Astrocyte of the cerebellum (primary cell): ENCODE results near the gene SEMA3F.

Experiments used
- DNase-seq: peaks from one replicate; pipeline ENCODE4 v3.0.0-alpha.2; 2011; ENCODE audit warnings: low read depth
- H3K4me3 ChIP-seq: 2 replicates; pipeline ENCODE4 v1.5.1; 2011; ENCODE audit warnings: mild to moderate bottlenecking, low read depth, low read length, moderate library complexity
- in situ Hi-C: cut with HindIII; loops from 2 replicates; pipeline ENCODE4 v1.10.0; 2017; ENCODE audit warnings: low sequenced_read_pairs
- TF ChIP-seq, protein P1 (sequence below): IDR thresholded peaks from 2 replicates; pipeline ENCODE4 v1.5.1; 2012; ENCODE audit warnings: low read length, low read depth, moderate library complexity, mild to moderate bottlenecking; ENCODE audit errors: missing control alignments

Gene SEMA3F

DNA sequence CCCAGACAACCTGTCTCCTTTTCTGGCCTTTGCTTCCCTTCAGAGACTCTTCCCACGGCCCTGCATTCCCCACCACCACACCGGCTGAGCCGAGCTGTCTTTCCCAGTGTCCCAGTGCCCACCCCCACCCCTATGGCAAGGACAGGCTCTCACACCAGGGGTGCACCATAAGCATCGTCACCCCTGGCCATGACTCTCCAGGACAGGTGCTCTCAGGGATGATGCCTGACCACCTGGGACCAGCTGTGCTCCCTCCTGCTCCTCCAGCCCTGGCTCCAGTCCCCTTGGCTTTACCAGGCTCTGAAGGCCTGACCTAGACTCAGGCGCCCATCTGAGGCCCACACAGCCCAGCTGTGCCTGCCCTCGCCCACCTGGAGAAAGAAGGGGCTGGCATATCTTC lies 17.6 kb upstream of the SEMA3F start:
- in situ Hi-C loops = no loop called here
- H3K4me3 ChIP-seq = no peak overlapping the region

DNA sequence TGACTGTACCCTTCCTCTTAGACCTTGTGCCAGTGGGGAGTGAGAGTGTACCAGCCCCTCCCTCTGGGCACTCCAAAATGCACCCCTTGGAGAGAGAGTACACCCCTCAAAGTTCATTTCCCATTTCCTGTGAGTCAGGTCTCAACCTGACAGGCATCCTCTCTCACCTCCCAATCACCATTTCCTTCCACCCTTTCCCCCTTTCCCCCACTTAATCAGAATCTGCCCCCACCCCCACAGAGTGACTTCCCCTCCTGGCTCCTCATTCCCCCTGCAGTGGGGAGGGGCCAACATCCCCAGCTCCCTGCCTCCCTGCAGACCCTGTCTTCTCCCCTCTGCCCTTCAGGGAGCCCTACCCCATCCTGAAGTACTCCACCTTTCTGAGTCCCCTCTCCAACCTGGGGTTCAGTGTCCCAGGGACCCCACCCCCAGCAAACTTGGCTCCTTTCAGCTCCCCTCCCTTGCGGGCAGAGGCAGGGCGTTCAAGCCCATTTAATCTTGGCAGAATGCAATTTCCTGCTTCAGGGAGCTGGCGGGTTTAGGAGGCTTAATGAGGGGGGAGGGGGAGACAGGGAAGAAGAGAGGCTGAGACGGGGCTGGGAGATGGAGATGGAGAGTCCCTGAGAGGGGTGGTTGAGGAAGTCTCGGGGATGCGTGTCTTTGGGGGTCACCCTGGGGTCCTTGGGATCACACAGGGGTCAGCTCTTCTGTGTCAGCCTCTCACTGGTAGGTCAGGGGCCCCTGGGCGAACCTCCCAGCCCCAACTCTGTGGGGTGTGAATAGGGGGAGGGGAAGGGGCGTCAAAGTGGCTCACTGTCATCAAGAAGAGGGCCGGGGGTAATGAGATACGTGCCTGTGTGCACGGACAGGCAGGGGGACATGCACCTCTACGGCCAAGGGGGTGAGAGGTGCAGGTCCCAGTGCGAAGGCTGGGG lies 16.6 kb upstream of the SEMA3F start:
- TF ChIP-seq, protein P1, sequence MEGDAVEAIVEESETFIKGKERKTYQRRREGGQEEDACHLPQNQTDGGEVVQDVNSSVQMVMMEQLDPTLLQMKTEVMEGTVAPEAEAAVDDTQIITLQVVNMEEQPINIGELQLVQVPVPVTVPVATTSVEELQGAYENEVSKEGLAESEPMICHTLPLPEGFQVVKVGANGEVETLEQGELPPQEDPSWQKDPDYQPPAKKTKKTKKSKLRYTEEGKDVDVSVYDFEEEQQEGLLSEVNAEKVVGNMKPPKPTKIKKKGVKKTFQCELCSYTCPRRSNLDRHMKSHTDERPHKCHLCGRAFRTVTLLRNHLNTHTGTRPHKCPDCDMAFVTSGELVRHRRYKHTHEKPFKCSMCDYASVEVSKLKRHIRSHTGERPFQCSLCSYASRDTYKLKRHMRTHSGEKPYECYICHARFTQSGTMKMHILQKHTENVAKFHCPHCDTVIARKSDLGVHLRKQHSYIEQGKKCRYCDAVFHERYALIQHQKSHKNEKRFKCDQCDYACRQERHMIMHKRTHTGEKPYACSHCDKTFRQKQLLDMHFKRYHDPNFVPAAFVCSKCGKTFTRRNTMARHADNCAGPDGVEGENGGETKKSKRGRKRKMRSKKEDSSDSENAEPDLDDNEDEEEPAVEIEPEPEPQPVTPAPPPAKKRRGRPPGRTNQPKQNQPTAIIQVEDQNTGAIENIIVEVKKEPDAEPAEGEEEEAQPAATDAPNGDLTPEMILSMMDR = no peak
- in situ Hi-C loops = no loop called here
- H3K4me3 ChIP-seq = no peak overlapping the region
- no peak for DNase-seq

More for the DNA sequence above, 17.6 kb upstream of the SEMA3F start:
- TF ChIP-seq, protein P1 = no peak
- DNase-seq = no peak

DNA sequence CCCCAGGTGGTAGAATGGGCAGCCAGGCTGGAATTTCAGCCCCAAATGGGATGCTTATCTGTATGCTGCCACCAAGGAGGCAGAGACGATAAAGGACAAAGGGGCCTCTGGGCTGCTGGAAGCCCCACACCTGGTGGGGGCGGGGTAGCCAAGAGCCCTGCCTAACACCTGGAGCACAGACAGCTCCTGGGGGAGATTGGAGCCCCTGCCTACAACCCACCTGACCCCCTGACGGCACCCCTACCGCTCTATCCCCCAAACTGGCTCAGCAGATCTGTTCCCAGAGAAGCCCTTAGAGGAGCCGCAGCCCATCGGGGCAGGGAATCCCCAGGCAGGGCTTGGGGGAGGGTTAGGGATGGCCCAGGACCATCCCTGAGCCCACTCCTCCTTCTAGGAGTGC lies 15.8 kb upstream of the SEMA3F start:
- TF ChIP-seq, protein P1 = no peak
- in situ Hi-C loops = no loop called here
- DNase-seq = no peak
- H3K4me3 ChIP-seq = no peak overlapping the region

DNA sequence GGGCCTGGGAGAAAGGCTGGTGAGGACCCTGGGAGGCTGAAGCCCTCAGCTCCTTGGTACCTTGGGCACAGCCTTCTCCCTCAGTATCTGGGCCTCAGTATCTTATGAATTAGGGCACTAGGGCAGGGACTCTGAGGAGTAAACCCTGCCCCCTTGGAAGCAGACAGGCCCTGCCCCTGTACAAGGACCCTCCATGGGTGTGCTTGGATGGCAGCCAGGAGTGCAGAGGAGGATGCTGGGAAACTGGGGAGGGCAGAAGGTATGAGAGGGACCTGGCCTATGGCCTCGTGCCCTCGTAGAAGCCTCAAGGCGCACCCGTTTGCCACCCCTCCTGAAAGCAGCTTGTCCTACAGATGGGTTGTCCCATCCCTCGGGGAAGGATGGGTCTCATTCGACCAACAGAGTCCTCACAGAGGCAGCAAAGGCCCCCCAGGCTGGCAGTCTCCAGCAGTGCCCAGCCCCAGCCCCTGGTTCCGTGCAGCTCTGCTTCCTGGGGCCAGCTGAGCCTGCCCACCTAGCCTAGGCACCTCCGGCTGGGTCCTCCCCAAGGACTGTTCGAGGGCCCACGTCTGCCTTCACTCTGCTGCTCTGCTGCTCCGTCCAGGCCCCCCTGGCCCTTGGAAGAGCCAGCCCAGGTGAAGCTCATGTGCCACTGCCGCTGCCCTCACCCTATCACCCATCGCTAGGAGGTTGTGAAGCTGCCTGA lies 15.3 kb upstream of the SEMA3F start:
- no peak overlapping the region for H3K4me3 ChIP-seq
- in situ Hi-C loops = no loop called here
- TF ChIP-seq, protein P1 = no peak
- no peak for DNase-seq

DNA sequence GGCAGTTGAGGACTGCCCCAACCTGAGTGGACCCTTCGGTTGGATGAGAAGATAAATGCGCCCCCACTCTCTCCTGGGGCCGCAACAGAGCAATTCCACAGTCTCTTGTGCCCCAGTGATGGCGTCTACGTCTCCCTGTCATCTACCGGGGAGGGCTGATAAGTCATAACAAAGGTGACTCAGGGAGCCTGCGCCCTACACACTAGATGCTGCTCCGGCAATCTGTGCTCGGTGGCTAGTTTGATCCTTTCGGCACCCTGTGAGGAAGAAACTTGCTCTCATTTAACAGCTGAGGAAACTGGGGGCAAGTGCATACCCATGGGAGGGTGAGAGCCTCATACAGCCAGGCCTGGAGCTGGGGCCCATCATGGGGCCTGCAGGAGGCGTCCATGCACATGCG lies 14.1 kb upstream of the SEMA3F start:
- in situ Hi-C loops = no loop called here
- TF ChIP-seq, protein P1 = no peak
- no peak for DNase-seq
- no peak overlapping the region for H3K4me3 ChIP-seq

DNA sequence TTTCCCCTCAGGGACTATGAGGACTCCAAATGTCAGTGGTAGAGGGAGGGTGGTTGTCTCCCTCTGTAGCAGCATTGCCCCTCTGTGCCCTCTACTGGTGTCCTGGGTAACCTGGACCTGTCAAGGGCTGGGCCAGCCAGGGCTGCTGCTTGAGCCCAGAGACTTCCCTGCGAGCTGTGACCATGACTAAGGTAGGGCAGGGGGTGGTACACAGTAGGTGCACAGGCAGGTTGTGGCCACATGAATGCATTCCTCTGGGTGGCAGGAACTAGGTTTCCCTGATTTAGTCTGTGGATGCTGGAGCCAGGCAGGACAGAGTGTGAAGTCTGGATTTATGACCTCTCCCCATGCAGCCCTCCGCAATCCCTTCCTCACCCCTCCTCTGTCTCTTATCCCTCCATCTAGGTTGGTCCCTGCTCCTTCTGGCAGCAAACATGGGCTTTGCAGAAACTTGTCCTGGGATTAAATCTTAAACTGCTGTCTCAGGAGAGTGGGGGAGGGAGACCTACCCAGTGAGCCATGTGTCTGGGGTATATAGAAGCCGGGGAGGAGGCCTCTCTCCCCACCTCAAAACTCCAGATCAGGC lies 8.7 kb upstream of the SEMA3F start:
- no peak overlapping the region for H3K4me3 ChIP-seq
- TF ChIP-seq, protein P1 = no peak
- in situ Hi-C loops = no loop called here
- DNase-seq = no peak
